Measurements from ENCODE around the gene LTBP1.

LTBP1 gene

DNA sequence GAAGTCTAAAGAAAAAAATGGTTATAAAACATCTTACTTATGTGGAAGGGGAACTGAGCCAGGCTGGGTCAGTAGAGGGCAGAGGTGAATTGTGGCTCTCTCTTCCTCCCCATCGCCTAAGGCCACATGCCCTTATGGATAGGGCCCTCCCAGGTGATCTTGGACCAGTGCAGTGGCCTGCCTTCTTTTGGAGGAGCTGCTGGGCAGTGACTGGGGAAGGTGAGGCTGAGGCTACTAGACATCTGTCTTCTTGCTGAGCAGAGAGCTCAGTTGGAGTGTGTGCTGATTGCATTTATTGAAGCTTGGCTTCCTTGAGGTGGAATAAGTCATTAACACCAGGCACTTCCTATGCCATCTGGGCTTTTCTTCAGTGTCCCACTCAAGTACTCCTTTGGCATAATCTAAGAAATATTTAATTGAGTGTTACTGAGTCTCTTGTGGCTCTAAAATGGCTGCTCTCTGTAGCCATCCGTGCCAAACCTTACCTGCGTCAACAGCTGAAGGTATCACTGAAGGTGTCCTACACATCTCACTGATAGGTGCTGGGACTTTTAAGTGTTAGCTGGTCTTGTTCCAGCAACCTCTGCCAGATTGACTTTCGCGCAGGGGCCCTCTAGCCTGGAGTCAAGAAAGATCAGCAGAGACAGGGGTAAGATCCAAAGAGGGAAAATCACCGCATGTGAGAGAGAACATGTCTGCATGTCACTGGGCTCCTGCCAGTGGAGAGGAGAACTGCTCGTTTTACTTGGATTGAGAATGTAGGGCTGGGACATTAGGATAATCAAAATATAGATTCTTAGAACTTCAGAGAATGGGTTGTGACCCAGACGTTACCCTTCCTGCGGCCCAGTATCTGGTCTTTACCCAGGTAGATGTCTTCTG lies 256.1 kb downstream of the LTBP1 start:
- no peak for DNase-seq (ENCODE audit: low read depth)

- no peak for DNase-seq (ENCODE audit: low read depth)
These were observed 258.2 kb downstream of the LTBP1 start for GRCh38 chr2:33204945-33205344.

GRCh38 chr2:33205693-33206434 lies 259.1 kb downstream of the LTBP1 start:
- DNase-seq (ENCODE audit: low read depth), result no peak

- DNase-seq (ENCODE audit: low read depth), result no peak
These were observed 260.5 kb downstream of the LTBP1 start for GRCh38 chr2:33207151-33207740.

- no peak for DNase-seq (ENCODE audit: low read depth)
These were observed 261.6 kb downstream of the LTBP1 start for GRCh38 chr2:33208400-33208799.

GRCh38 chr2:33209976-33210375 lies 263.2 kb downstream of the LTBP1 start:
- DNase-seq (ENCODE audit: low read depth), result no peak

- no peak for DNase-seq (ENCODE audit: low read depth)
These were observed 263.9 kb downstream of the LTBP1 start for GRCh38 chr2:33210626-33211025.

DNA sequence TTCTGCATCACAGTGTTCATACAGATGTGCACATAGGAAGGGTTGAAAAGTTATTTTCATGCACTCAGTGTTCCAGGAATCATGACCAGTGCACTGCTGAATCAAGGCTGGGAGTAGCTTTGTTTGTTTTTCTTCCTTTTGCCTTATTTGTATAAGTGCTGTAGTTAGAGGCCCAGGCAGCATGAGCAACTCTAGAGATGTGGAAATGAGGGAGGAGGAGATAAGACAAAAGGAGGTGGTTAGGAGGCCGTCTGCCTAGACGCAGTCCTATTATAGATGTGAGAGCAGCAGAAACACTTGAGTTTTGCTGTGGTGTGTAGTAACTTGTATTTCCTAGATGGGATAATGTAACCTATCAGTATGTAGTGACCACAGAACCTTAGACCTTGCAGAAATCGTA lies 265.4 kb downstream of the LTBP1 start:
- DNase-seq (ENCODE audit: low read depth), result no peak

- no peak for DNase-seq (ENCODE audit: low read depth)
These were observed 266.5 kb downstream of the LTBP1 start for GRCh38 chr2:33213244-33213643.

GRCh38 chr2:33213648-33214047 lies 266.9 kb downstream of the LTBP1 start:
- no peak for DNase-seq (ENCODE audit: low read depth)

DNA sequence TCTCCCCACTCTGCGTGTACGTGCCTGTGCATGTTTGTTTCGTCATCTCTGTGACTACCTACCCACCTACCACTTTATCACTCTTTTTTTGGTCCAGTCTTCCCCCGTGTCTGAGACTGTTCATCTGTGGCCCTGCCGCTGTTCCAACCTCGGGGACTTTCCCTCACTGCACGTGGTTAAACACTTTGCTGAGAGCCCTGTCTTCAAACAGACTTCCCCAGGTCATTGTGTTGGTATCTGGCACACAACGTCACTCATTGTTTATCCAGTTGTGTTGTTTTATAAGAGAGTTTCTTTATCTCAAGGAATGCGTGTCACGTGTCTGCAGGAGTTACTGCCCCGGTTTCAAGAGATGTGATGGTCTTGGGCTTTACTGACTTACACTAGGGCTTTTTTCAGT lies 267.7 kb downstream of the LTBP1 start:
- DNase-seq (ENCODE audit: low read depth), result no peak

DNA sequence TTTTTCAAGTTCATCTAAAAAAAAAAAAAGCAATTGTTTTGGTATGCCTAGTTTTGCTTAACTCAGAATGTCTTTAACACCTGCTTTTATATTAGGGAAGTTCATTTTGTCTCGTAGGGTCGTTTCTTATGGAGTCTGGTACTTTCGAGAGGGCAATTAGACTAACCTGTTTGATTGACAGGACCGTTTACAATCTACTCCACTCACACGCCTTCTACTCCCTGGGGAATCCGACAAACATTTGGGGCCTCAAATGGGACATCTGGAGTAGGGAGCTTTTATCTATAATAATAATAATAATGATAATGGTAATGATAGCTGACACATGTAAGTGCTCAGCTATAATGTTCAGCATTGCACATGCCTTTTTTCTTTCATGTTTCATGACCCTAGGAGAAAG lies 268.1 kb downstream of the LTBP1 start:
- no peak for DNase-seq (ENCODE audit: low read depth)

DNA sequence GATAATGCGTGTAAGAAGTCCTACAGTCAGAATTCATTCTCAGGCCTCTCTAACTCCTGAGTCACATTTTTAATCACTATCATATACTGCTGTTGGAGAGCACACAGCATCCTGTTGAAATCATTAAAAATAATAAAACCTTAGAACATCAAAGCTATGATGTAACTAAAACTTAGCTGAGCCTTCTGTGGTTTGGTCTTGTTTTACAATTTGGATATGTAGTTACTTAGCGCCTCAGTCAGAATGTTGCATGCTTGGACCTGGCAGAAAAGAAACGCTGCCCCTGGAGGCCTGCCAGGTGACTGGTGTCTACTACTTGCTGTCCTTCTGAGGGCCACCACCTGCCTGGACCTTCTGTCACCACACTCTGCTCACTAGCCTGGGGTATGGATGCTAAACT lies 268.5 kb downstream of the LTBP1 start:
- no peak for DNase-seq (ENCODE audit: low read depth)

- DNase-seq (ENCODE audit: low read depth), result no peak
These were observed 269.2 kb downstream of the LTBP1 start for GRCh38 chr2:33215983-33216382.

DNA sequence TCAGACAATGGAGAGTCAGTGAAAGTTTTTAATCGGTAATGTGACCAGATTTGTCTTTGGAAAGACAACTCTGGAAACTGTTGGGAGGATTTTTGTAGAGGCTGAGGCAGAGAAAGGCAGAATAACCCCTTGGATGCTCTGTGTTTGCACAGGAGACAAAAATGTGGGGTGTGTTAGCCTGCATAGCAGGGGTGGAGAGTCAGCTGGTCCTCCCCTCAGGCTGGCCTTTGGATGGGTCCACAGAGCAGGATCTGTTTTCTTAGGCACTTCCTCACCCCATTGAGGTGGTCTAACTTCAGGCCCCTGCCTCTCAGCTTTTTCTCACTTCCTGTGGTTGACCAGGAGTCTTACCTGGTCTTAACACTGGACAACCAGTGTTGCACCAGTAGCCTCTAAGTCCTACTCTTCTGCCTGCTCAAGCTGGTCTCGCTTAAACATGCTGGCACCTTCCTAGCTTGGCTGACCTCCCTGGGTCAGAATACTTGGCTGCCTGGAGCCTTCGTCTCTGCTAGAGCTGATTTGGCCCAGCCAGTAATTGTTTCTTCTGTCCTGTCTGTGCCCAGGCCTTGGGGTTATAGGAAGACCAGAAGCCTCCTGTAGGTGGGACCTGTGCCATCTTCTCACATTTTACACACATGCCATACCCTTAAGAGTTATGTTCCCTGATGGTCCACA lies 269.9 kb downstream of the LTBP1 start:
- DNase-seq (ENCODE audit: low read depth), result no peak

DNA sequence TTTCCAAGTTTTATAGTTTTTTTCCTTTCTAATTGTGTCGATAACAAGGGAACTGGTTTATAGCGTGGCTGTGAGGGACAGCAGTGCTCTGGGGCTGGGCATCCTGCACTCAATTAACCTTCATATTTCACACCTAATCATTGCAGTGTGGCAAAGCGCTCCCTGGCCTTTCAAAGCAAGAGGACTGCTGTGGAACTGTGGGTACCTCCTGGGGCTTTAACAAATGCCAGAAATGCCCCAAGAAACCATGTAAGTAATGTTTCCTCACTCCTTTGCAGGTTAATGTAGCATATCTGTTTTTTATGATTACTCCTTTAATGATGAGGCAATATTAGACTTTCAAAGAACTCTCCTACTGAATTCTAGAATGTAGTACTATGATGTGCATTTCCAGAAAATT lies 270.7 kb downstream of the LTBP1 start:
- DNase-seq (ENCODE audit: low read depth), result no peak

GRCh38 chr2:33219114-33219513 lies 272.4 kb downstream of the LTBP1 start:
- DNase-seq (ENCODE audit: low read depth), result no peak

- DNase-seq (ENCODE audit: low read depth), result no peak
These were observed 273.1 kb downstream of the LTBP1 start for GRCh38 chr2:33219850-33220275.

GRCh38 chr2:33220533-33220932 lies 273.8 kb downstream of the LTBP1 start:
- DNase-seq (ENCODE audit: low read depth), result no peak

- no peak for DNase-seq (ENCODE audit: low read depth)
These were observed 274.5 kb downstream of the LTBP1 start for GRCh38 chr2:33221046-33221784.

DNA sequence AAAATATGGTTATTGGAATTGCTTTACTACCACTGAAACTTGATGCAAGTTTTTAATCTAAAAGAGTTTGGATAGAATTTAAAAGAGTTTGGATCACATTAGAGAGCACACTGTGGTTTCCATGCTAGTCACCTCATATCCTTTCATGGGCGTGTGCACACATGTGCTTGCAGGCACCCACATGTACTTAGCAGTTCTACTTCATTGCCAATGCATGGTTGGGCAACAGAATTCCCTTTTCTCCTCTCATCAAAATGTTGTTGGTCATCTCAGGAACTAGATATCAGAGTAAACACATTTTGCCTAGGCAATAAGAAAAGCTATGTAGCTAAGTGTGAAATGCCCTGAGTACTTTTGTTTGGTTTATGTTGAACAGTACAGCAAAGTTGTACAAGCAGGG lies 275.6 kb downstream of the LTBP1 start:
- DNase-seq (ENCODE audit: low read depth), result no peak

GRCh38 chr2:33223856-33224255 lies 277.1 kb downstream of the LTBP1 start:
- DNase-seq (ENCODE audit: low read depth), result no peak
